Measurements from ENCODE around the gene CATSPERZ. TPM values are rescaled to one million over a fixed set of nuclear protein-coding genes. Genes with fewer than 3 reads are reported as not detected.

CATSPERZ gene
- total RNA-seq, 1 donor from 2014 or later, result not detected

DNA sequence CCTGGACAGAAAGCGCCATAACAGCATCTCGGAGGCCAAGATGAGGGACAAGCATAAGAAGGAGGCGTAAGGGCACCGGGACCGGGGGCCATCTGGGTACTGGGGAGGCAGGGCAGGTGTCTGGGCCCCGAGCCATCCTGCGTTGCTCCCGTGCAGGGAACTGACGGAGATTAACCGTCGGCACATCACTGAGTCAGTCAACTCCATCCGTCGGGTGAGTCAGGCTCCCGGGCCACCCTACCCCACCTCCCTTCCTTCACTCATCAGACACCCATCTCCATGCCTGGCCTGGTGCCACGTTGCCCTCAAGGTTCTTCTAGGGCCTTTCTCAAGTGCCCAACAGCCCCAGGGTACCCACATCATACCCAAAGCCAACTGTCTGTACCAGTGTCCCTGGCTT is 33.8 kb upstream of the CATSPERZ start:
- Histone ChIP-seq H3K4me3 (no peak overlapping the region), H3K4me1 (peaks cover 38% of the 10 kb centered on the region), H3K27me3 (ENCODE audit: low read depth) (no peaks in the 10 kb centered on the region), H3K27ac (replicated peaks) (peak overlapping the region; percentile 98), H3K36me3 (peaks cover 51% of the 10 kb centered on the region), H3K9me3 (replicated peaks) (no peaks in the 10 kb centered on the region)
- intact Hi-C loops (cut with micrococcal nuclease), result no loop called here
- TF ChIP-seq, protein P1, sequence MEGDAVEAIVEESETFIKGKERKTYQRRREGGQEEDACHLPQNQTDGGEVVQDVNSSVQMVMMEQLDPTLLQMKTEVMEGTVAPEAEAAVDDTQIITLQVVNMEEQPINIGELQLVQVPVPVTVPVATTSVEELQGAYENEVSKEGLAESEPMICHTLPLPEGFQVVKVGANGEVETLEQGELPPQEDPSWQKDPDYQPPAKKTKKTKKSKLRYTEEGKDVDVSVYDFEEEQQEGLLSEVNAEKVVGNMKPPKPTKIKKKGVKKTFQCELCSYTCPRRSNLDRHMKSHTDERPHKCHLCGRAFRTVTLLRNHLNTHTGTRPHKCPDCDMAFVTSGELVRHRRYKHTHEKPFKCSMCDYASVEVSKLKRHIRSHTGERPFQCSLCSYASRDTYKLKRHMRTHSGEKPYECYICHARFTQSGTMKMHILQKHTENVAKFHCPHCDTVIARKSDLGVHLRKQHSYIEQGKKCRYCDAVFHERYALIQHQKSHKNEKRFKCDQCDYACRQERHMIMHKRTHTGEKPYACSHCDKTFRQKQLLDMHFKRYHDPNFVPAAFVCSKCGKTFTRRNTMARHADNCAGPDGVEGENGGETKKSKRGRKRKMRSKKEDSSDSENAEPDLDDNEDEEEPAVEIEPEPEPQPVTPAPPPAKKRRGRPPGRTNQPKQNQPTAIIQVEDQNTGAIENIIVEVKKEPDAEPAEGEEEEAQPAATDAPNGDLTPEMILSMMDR (IDR thresholded peaks at IDR 0.05; ENCODE audit: borderline replicate concordance), result no peak
- no peak for DNase-seq

DNA sequence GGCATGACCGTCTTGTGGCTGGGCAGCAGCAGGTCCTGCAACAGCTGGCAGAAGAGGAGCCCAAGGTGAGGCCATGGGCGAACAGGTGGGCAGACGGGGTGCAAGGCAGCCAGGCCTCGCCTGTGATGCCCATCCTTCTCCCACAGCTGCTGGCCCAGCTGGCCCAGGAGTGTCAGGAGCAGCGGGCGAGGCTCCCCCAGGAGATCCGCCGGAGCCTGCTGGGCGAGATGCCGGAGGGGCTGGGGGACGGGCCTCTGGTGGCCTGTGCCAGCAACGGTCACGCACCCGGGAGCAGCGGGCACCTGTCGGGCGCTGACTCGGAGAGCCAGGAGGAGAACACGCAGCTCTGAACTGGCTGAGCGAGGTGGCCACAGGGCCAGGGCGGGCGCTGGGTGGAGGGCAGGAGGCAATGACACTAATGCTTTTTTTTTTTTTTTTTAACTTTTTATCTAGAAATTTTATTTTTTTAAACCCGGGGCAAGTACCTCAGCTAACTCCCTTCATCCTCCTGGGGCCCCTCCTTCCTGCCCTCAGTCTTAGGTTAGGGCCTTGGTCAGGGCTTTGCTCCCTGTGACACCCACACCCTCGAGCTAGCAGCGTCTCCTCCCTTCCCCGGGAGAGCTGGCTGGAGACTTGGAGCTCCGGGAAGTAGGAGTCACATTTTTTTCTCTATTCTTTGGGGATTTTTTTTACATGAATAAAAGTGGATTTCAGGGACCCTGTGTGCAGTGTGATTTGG is 32.8 kb upstream of the CATSPERZ start:
- Histone ChIP-seq H3K27ac (replicated peaks) (peak overlapping the region; percentile 98), H3K4me1 (peaks cover 49% of the 10 kb centered on the region), H3K9me3 (replicated peaks) (no peaks in the 10 kb centered on the region), H3K27me3 (ENCODE audit: low read depth) (no peaks in the 10 kb centered on the region), H3K4me3 (peak overlapping the region; percentile 85), H3K36me3 (peaks cover 41% of the 10 kb centered on the region)
- intact Hi-C loops (cut with micrococcal nuclease), result no loop called here
- TF ChIP-seq, protein P1 (IDR thresholded peaks at IDR 0.05; ENCODE audit: borderline replicate concordance), result no peak
- no peak for DNase-seq

DNA sequence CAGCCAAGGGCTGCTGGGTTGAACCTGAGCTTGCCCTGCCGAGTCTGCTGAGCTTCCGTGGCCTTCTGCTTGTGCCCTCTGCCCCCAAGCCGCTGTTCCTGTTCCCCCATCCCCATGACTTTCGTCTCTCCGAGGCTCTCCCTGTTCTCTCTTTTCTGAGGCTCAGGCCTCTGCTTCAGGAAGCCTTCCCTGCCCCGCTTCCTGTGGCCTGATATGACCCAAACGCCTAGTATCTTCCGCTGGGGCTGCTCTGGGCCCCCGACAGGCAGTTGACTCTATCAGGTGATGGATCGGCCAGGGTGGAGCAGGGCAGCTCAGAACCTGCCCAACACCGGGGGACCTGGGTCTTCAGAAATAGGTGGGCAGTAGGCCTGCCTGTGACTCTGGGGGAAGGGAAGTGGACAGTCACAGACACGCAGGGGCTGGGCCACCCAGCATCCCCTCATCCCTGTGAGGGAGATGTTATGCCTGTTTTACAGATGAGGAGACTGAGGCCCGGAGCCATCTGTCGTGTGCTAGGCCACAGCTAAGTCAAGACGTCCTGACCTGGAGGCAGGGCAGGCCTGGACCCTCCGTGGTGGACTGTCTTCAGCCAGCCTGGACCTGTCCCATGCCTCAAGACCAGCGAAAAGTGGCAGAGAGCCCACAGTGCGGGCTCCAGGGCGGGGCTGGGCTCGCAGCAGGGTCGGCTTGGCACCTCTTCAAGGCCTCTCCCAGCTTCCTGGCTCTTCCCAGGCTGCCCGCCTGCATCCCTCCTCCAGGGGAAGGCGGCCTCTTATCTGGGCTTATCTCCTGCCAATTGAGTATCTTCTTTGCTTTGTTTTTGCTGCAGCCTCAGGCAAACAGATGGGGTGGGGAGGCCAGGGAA is 31.9 kb upstream of the CATSPERZ start:
- peak overlapping the region; percentile 85 for H3K4me3 ChIP-seq
- H3K27ac ChIP-seq (replicated peaks), result peak overlapping the region; percentile 98
- H3K27me3 ChIP-seq (ENCODE audit: low read depth), result no peaks in the 10 kb centered on the region
- intact Hi-C loops (cut with micrococcal nuclease), result no loop called here
- peaks cover 57% of the 10 kb centered on the region for H3K4me1 ChIP-seq
- peak; percentile 60 for DNase-seq
- no peaks in the 10 kb centered on the region for H3K9me3 ChIP-seq (replicated peaks)
- TF ChIP-seq, protein P1 (IDR thresholded peaks at IDR 0.05; ENCODE audit: borderline replicate concordance), result peak; percentile 16
- peaks cover 32% of the 10 kb centered on the region for H3K36me3 ChIP-seq

DNA sequence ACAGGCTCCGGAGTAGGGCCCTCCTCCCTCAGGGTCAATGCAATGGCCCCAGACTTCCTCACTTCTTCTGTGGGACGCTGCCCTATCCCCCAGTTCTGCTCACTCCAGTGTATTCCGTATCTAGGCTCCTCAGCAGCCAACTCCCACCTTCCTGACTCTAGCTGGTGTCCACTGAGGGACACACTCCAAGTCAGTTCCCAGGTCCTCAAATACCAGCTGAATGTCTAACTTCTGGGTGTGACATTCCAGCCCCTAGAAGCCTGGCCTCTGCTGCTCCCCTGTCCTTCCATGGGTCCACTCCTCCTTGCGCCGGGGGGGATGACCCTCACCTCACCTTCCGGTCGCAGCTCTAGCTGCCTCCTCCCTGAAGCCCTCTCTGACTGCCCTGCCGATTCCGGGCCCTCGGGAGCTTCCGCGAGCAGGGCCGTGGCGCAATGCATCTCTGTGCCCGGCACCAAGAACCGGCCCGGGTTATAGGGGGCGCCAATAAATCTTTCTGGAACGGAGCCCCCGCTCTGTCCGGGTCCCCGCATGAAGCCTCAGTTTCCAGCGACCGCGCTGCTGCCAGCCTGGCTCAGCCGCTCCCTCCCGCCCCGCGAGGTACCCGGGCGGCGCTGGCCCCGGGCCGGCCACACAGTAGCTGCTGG is 31.1 kb upstream of the CATSPERZ start:
- H3K27me3 ChIP-seq (ENCODE audit: low read depth), result no peaks in the 10 kb centered on the region
- DNase-seq, result peak; percentile 71
- H3K27ac ChIP-seq (replicated peaks), result peak overlapping the region; percentile 98
- H3K9me3 ChIP-seq (replicated peaks), result no peaks in the 10 kb centered on the region
- H3K4me3 ChIP-seq, result peak overlapping the region; percentile 85
- H3K4me1 ChIP-seq, result peaks cover 64% of the 10 kb centered on the region
- peaks cover 24% of the 10 kb centered on the region for H3K36me3 ChIP-seq
- TF ChIP-seq, protein P1 (IDR thresholded peaks at IDR 0.05; ENCODE audit: borderline replicate concordance), result no peak
- intact Hi-C loops (cut with micrococcal nuclease), result no loop called here

DNA sequence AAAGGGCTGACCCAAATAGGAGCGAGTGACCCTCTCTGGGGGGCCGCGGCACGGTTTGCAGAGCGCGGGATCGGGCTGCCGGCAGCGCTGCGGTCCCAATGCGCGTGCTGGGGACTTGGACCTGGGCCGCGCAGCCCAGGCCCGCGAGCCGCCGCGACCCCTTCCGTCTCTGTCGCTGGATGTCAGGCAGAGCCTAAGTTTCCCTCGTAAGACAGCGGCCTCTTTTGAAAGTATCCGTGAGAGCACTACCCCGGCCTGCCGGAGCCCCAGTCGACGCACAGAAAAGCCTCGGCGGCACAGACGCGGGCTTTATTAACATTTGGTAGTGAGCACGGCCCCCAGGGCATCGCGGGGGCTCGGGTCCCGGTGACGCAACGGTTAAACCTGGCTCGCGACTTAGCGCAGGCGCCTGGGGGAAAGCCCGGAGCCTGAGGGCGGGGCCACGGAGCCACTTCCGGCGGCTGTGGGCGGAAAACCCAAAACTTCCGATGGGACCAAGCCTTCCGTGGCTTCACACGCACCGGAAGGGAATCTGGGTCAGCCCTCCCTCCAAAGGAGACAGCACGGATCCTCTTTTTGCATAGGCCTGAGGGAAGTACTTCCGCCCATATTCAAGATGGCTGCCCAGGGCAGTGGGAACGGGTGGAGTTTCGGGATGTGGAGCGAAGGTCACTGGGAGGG is 30.5 kb upstream of the CATSPERZ start:
- peak; percentile 98 for DNase-seq
- H3K4me3 ChIP-seq, result peak overlapping the region; percentile 85
- no peaks in the 10 kb centered on the region for H3K9me3 ChIP-seq (replicated peaks)
- peaks cover 64% of the 10 kb centered on the region for H3K4me1 ChIP-seq
- H3K27me3 ChIP-seq (ENCODE audit: low read depth), result no peaks in the 10 kb centered on the region
- TF ChIP-seq, protein P1 (IDR thresholded peaks at IDR 0.05; ENCODE audit: borderline replicate concordance), result no peak
- intact Hi-C loops (cut with micrococcal nuclease), result no loop called here
- peak overlapping the region; percentile 98 for H3K27ac ChIP-seq (replicated peaks)
- peaks cover 19% of the 10 kb centered on the region for H3K36me3 ChIP-seq

Data from left ventricle myocardium inferior (tissue), 1 donor.